Measurements from ENCODE around the gene LUC7L3.
A peak's percentile ranks its signal among the peaks of the same experiment; 100 is the strongest.

LUC7L3 gene

GRCh38 chr17:50779747-50780353 lies 60.4 kb downstream of the LUC7L3 start:
- ChIA-PET CTCF (interaction anchor here (0.6 to 3.1 kb wide), 6 partner anchors 21 to 229 kb away, joined by 3 to 26 read pairs (median 5); no protein-coding TSS in a partner anchor), POLR2A (interaction anchor here (0.7 kb wide), 1 partner anchor 53 kb away, joined by 3 read pairs; no protein-coding TSS in a partner anchor)
- no peaks in the 10 kb centered on the region for H3K4me1 ChIP-seq (ENCODE audit: control insufficient read depth, insufficient read depth, low read length)
- H3K4me3 ChIP-seq (ENCODE audit: low read depth, low read length), result no peak overlapping the region
- TF ChIP-seq KLF16 (tag by site-specific recombination; IDR thresholded peaks at IDR 0.05), result no peak
- TF ChIP-seq ZBTB17 (tag by site-specific recombination; IDR thresholded peaks at IDR 0.05), result no peak
- TF ChIP-seq ZNF473 (tag by site-specific recombination; IDR thresholded peaks at IDR 0.05), result no peak
- no peak overlapping the region for H3K27ac ChIP-seq (ENCODE audit: extremely low read depth, low read depth, low read length)
- no peaks in the 10 kb centered on the region for H3K9me3 ChIP-seq (ENCODE audit: control insufficient read depth, insufficient read depth, low read depth, low read length)
- no peaks in the 10 kb centered on the region for H3K36me3 ChIP-seq (ENCODE audit: control insufficient read depth in 2 of 2, insufficient read depth in 1 of 2, low read length in 2 of 2)

DNA sequence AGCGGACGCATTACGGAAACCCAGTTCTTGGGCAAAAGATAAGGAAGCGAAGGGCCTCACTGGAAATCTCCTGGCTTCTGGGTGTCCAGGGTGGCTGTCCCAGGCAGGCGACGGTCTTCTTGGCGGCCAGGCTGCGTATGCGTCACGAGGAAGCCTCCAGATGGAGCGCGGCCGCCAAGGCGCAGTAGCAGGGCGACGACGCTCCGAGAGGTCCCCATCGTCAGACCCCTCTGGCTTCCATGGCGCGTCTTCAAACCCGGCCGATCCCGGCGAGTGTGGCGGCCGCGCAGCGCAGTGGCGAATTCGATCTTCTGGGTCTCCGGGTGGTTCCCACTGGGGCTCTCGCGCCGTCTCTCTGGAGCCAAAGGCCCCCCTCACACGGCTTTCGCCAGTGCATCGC lies 61.8 kb downstream of the LUC7L3 start:
- no peak for TF ChIP-seq ZNF596 (tag by site-specific recombination; IDR thresholded peaks at IDR 0.05)
- TF ChIP-seq ZNF239 (tag by site-specific recombination; IDR thresholded peaks at IDR 0.05), result no peak
- no peak for TF ChIP-seq ZNF501 (tag by site-specific recombination; IDR thresholded peaks at IDR 0.05)
- no peak overlapping the region for H3K27ac ChIP-seq (ENCODE audit: extremely low read depth, low read depth, low read length)
- POLR2A ChIA-PET, result no interaction called here
- H3K4me3 ChIP-seq (ENCODE audit: low read depth, low read length), result no peak overlapping the region
- no peaks in the 10 kb centered on the region for H3K36me3 ChIP-seq (ENCODE audit: control insufficient read depth in 2 of 2, insufficient read depth in 1 of 2, low read length in 2 of 2)
- CTCF ChIA-PET, result interaction anchor here (0.7 to 7.0 kb wide), 5 partner anchors 12 to 175 kb away, joined by 3 to 240 read pairs (median 27); no protein-coding TSS in a partner anchor
- H3K9me3 ChIP-seq (ENCODE audit: control insufficient read depth, insufficient read depth, low read depth, low read length), result no peaks in the 10 kb centered on the region
- no peaks in the 10 kb centered on the region for H3K4me1 ChIP-seq (ENCODE audit: control insufficient read depth, insufficient read depth, low read length)

DNA sequence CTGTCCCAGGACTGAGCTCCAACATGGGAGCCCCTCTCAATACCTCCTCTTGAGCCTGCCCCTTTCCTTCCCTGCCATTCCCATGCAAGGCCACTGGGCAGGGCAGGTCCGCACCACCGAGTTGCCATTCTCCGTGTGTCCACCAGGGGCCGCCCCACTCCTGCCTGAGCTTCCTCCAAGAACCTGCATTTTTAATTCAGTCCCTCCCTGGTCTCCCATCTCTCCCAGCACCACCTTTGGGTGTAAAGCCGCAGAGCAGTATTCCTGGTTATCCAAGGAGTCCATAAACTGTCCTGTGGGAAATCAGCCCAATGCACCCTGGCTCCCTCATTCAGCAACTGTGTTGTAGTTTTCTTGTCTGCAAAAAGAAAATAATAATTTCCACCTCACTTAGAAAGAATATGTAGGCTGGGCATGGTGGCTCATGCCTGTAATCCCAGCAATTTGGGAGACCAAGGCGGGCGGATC lies 63.8 kb downstream of the LUC7L3 start:
- CTCF ChIA-PET, result interaction anchor here (0.6 to 7.0 kb wide), 73 partner anchors 8 to 620 kb away, joined by 3 to 240 read pairs (median 5); partner anchors contain the start of genes CACNA1G, NME2 and WFIKKN2
- no peaks in the 10 kb centered on the region for H3K9me3 ChIP-seq (ENCODE audit: control insufficient read depth, insufficient read depth, low read depth, low read length)
- H3K36me3 ChIP-seq (ENCODE audit: control insufficient read depth in 2 of 2, insufficient read depth in 1 of 2, low read length in 2 of 2), result no peaks in the 10 kb centered on the region
- no peak overlapping the region for H3K4me3 ChIP-seq (ENCODE audit: low read depth, low read length)
- no peak overlapping the region for H3K27ac ChIP-seq (ENCODE audit: extremely low read depth, low read depth, low read length)
- H3K4me1 ChIP-seq (ENCODE audit: control insufficient read depth, insufficient read depth, low read length), result no peaks in the 10 kb centered on the region
- POLR2A ChIA-PET, result interaction anchor here (0.6 to 1.7 kb wide), 5 partner anchors 13 to 338 kb away, joined by 3 to 6 read pairs (median 3); partner anchors contain the start of genes LUC7L3, SPAG9 and TOB1
- peak; percentile 58; the same call in 1 of the 2 replicates for TF ChIP-seq ZNF423 (tag by site-specific recombination; IDR thresholded peaks at IDR 0.05)
- TF ChIP-seq, protein P1, sequence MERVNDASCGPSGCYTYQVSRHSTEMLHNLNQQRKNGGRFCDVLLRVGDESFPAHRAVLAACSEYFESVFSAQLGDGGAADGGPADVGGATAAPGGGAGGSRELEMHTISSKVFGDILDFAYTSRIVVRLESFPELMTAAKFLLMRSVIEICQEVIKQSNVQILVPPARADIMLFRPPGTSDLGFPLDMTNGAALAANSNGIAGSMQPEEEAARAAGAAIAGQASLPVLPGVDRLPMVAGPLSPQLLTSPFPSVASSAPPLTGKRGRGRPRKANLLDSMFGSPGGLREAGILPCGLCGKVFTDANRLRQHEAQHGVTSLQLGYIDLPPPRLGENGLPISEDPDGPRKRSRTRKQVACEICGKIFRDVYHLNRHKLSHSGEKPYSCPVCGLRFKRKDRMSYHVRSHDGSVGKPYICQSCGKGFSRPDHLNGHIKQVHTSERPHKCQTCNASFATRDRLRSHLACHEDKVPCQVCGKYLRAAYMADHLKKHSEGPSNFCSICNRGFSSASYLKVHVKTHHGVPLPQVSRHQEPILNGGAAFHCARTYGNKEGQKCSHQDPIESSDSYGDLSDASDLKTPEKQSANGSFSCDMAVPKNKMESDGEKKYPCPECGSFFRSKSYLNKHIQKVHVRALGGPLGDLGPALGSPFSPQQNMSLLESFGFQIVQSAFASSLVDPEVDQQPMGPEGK (tag by site-specific recombination; IDR thresholded peaks at IDR 0.05), result 0 out of 2 replicates have a peak, but pooled peaks have one; percentile 13
- peak; percentile 74; the same call in 1 of the 2 replicates for TF ChIP-seq ZBTB20 (tag by site-specific recombination; IDR thresholded peaks at IDR 0.05)
- TF ChIP-seq ZNF654 (tag by site-specific recombination; IDR thresholded peaks at IDR 0.05; ENCODE audit: low read depth), result peak; percentile 91
- TF ChIP-seq KLF9 (tag by site-specific recombination; IDR thresholded peaks at IDR 0.05; ENCODE audit: low read depth), result no peak
- TF ChIP-seq CTCF (tag by site-specific recombination; IDR thresholded peaks at IDR 0.05), result peak; percentile 98
- TF ChIP-seq ZNF792 (tag by site-specific recombination; IDR thresholded peaks at IDR 0.05), result no peak
- 0 out of 2 replicates have a peak, but pooled peaks have one; percentile 21 for TF ChIP-seq ZXDB (tag by site-specific recombination; IDR thresholded peaks at IDR 0.05)
- 0 out of 2 replicates have a peak, but pooled peaks have one; percentile 27 for TF ChIP-seq KLF8 (tag by site-specific recombination; IDR thresholded peaks at IDR 0.05)
- TF ChIP-seq BCL11B (tag by site-specific recombination; IDR thresholded peaks at IDR 0.05; ENCODE audit: low read depth), result no peak
- no peak for TF ChIP-seq ZSCAN30 (tag by site-specific recombination; IDR thresholded peaks at IDR 0.05)
- TF ChIP-seq ZNF223 (tag by site-specific recombination; IDR thresholded peaks at IDR 0.05), result 0 out of 2 replicates have a peak, but pooled peaks have one; percentile 63
- TF ChIP-seq IKZF3 (tag by site-specific recombination; IDR thresholded peaks at IDR 0.05), result peak; percentile 65
- no peak for TF ChIP-seq ZNF626 (tag by site-specific recombination; IDR thresholded peaks at IDR 0.05)
- peak; percentile 17; the same call in 1 of the 2 replicates for TF ChIP-seq SP3 (tag by site-specific recombination; IDR thresholded peaks at IDR 0.05)
- no peak for TF ChIP-seq ZNF701 (tag by site-specific recombination; IDR thresholded peaks at IDR 0.05)
- no peak for TF ChIP-seq ZNF211 (tag by site-specific recombination; IDR thresholded peaks at IDR 0.05; ENCODE audit: low read depth)
- TF ChIP-seq ZNF398 (tag by site-specific recombination; IDR thresholded peaks at IDR 0.05), result no peak
- TF ChIP-seq ZNF660 (tag by site-specific recombination; IDR thresholded peaks at IDR 0.05), result peak; percentile 63
- TF ChIP-seq ZNF530 (tag by site-specific recombination; IDR thresholded peaks at IDR 0.05; ENCODE audit: low read depth), result peak; percentile 87; the same call in 1 of the 2 replicates
